ENCODE measurements around the gene KDM5B.

Gene KDM5B

DNA sequence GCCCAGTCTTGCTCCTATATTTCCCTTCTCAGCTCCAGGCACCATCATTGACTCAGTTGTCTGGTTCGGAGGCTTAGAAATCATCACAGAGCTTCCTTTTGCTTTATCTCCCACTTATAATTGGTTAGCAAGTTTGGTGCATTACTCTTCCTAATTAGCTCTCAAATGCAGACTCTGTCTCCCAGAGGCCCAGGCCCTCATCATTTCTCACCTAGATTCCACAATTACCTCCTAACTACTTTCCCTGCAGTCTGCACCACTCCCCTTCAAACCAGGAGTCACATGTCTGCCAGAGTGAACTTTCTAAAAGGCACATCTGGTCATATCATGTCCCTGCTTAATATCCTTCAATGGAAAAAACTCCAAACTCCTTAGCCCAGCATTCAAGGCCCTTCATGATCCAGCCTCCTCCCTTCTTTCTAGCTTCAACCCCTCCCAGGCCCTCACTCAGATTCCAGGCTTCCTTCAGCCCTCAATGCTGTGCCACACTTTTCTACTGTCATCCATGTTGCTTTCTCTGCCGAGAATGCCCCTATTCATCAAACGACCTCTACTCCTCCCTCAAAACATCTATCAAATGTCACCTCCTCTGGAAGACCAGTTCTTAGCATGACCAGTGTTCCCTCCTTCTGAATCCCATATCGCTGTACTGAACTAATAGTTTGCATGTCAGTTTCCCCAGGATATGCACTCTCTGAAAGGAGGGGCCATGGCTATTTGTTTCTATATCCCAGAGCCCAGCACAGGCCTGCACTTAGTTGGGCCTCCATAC lies 128.6 kb downstream of the KDM5B start:
- FAIRE-seq (no peak), DNase-seq (ENCODE audit: insufficient read length, low spot score) (no peak)
- no peak for TF ChIP-seq CTCF (IDR thresholded peaks at IDR 0.05; ENCODE audit: insufficient read depth, missing control alignments)

DNA sequence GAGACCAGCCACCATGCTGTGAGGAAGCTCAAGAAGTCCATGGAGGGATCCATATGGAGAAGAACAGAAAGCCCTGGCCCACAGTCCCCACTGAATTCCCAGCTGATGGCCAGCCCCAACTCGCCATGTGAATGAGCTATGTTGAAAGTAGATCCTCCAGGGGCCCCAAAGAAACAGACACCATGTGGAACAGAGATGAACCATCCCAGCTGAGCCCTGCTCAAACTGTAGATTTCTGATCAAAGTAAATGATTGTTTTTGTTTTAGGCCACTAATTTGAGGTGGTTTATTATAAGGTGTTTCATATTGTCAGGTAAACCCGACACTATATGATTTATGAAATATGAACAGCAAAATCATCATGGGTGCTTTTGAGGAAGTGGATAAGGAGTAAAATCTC lies 130.8 kb downstream of the KDM5B start:
- no peak for FAIRE-seq
- DNase-seq (ENCODE audit: insufficient read length, low spot score) = no peak
- no peak for TF ChIP-seq CTCF (IDR thresholded peaks at IDR 0.05; ENCODE audit: insufficient read depth, missing control alignments)
